Measurements from ENCODE around the gene DOK7. TPM values are rescaled to one million over a fixed set of nuclear protein-coding genes. Genes with fewer than 3 reads are reported as not detected.
A peak's percentile ranks its signal among the peaks of the same experiment; 100 is the strongest.

Gene DOK7, protein sequence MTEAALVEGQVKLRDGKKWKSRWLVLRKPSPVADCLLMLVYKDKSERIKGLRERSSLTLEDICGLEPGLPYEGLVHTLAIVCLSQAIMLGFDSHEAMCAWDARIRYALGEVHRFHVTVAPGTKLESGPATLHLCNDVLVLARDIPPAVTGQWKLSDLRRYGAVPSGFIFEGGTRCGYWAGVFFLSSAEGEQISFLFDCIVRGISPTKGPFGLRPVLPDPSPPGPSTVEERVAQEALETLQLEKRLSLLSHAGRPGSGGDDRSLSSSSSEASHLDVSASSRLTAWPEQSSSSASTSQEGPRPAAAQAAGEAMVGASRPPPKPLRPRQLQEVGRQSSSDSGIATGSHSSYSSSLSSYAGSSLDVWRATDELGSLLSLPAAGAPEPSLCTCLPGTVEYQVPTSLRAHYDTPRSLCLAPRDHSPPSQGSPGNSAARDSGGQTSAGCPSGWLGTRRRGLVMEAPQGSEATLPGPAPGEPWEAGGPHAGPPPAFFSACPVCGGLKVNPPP
- total RNA-seq (2013) = 0.08 TPM
- polyA plus RNA-seq (not detected), polyA minus RNA-seq (not detected in 2 replicates), total RNA-seq (0 to 0.74 (median 0.30) reads per million in 11 experiments)

DNA sequence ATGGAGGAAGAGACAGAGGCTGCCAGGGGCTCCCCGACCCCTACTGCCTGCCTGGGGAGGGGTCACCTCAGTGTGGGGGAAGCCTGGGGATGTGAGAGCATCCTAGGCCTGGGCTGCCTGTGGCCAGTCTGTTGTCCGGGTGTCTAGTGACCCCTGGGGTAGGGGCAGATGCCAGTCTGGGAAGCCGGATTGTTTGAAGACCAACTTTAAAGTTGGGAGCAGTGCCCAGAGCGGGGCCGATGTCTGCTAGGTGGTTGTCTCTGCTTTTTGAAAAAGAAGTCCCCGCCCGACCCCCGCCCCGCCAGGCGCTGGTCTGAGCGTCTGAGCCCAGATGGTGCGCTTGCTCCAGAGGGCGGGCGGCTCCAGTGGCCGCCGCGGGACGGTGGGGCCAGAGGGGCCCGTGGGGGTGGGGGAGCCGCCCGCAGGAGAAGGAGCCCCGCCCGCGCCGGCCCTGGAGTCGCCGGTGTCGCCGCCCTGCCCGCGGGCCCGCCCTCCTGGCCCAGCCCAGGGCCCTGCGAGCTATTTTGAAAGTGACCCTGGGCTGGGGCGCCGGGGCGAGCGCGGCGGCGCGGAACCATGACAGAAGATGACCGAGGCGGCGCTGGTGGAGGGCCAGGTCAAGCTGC, at the start of gene DOK7:
Gene DOK7, plus strand, starts transcription at position 517 of the 626 bp plus-strand sequence. Its CDS starts 70 bp downstream, at position 587.
- Mint-ChIP-seq H3K9me3 (peaks cover 0 to 8% (median 3%) of the 10 kb centered on the region in 7 donors), H3K4me1 (peaks cover 2% of the 10 kb centered on the region), H3K27ac (peak within 1 kb of the TSS in 1 of 7 donors; percentile 28), H3K4me3 (peak within 1 kb of the TSS; percentile 50 to 68), H3K36me3 (no peaks in the 10 kb centered on the region), H3K27me3 (ENCODE audit: low read depth in 3 of 3) (peaks cover 20 to 45% (median 37%) of the 10 kb centered on the region in 3 donors)
- TF ChIP-seq, protein P1, sequence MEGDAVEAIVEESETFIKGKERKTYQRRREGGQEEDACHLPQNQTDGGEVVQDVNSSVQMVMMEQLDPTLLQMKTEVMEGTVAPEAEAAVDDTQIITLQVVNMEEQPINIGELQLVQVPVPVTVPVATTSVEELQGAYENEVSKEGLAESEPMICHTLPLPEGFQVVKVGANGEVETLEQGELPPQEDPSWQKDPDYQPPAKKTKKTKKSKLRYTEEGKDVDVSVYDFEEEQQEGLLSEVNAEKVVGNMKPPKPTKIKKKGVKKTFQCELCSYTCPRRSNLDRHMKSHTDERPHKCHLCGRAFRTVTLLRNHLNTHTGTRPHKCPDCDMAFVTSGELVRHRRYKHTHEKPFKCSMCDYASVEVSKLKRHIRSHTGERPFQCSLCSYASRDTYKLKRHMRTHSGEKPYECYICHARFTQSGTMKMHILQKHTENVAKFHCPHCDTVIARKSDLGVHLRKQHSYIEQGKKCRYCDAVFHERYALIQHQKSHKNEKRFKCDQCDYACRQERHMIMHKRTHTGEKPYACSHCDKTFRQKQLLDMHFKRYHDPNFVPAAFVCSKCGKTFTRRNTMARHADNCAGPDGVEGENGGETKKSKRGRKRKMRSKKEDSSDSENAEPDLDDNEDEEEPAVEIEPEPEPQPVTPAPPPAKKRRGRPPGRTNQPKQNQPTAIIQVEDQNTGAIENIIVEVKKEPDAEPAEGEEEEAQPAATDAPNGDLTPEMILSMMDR (IDR thresholded peaks at IDR 0.05) = no peak
- H3K4me1 ChIP-seq (ENCODE audit: control insufficient read depth in 1 of 2, insufficient read depth in 2 of 2, low read length in 2 of 2) = peaks cover 0 to 4% of the 10 kb centered on the region in 2 donors
- WGBS (ENCODE audit: insufficient coverage) = 8% methylated on average over 44 of the region's 44 CpGs
- intact Hi-C loops (cut with micrococcal nuclease) = no loop called here
- H3K79me2 ChIP-seq (ENCODE audit: insufficient read depth, low read length) = no peaks in the 10 kb centered on the region
- H3K27me3 ChIP-seq (ENCODE audit: control insufficient read depth in 2 of 2, insufficient read depth in 2 of 2, low read length in 2 of 2) = peaks cover 7 to 32% of the 10 kb centered on the region in 2 donors
- peaks cover 0 to under 1% of the 10 kb centered on the region in 2 donors for H3K9me3 ChIP-seq (replicated peaks in 1 of 2; ENCODE audit: control insufficient read depth in 1 of 2, insufficient read depth in 1 of 2, low read length in 2 of 2)
- H4K20me1 ChIP-seq (ENCODE audit: insufficient read depth, low read length) = no peaks in the 10 kb centered on the region
- peak within 1 kb of the TSS; percentile 46 for H3K4me2 ChIP-seq (replicated peaks; ENCODE audit: extremely low read depth, low read length, poor library complexity, severe bottlenecking)
- DNase-seq = no peak
- peak within 1 kb of the TSS; percentile 4 for H3K9ac ChIP-seq (ENCODE audit: insufficient read depth, low read length, poor library complexity, severe bottlenecking)
- H2AFZ ChIP-seq (ENCODE audit: insufficient read depth, low read depth, low read length, poor library complexity, severe bottlenecking) = no peak within 1 kb of the TSS
- H3K36me3 ChIP-seq (replicated peaks in 1 of 2; ENCODE audit: control insufficient read depth in 1 of 2, insufficient read depth in 2 of 2, low read length in 2 of 2) = no peaks in the 10 kb centered on the region
- no peak within 1 kb of the TSS for H3K27ac ChIP-seq (ENCODE audit: low read depth in 1 of 2, low read length in 2 of 2)
- H3K4me3 ChIP-seq (replicated peaks in 1 of 3; ENCODE audit: low read depth in 2 of 3, low read length in 3 of 3) = peak within 1 kb of the TSS in 1 of 3 experiments; percentile 28

DNA sequence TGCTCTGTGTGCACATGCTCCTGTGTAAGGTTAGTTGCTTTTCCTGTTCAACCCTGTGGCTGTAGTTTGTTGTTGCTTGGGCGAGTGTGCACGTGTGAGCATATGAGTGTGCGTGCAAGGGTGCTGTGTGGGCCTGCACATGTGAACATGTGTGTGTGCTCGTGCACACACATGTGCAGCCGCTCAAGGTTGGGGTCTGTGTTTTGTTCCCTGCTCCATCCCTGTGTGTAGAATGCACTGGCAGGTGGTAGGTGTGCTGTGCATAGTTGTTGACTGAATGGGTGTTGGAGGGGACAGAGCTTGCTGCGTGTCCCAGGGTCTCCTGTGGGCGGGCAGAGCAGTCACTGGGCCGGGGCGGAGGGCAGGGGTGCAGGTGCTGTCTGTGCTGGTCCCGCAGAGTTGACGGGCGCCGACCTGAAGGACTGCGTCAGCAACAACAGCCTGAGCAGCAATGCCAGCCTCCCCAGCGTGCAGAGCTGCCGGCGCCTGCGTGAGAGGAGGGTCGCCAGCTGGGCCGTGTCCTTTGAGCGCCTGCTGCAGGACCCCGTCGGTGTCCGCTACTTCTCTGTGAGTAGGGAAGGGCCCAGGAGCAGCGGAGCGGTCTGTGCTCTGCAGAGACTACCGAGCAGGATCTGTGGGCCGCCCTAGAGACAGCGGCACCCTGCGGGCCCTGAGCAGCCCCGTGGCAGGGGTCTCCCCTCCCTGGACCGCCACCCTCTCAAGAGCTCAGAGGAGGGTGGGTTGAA, 49.3 kb upstream of the DOK7 start:
- Mint-ChIP-seq H3K27ac (peak overlapping the region in 1 of 7 donors; percentile 24), H3K27me3 (ENCODE audit: low read depth in 3 of 3) (peaks cover 0 to 6% (median 0%) of the 10 kb centered on the region in 3 donors), H3K4me1 (peaks cover 13% of the 10 kb centered on the region), H3K9me3 (peaks cover 0 to 3% (median 0%) of the 10 kb centered on the region in 7 donors), H3K4me3 (no peak overlapping the region), H3K36me3 (peaks cover 32 to 37% of the 10 kb centered on the region in 2 donors)
- Histone ChIP-seq H3K79me2 (ENCODE audit: insufficient read depth, low read length) (no peaks in the 10 kb centered on the region), H3K27me3 (ENCODE audit: control insufficient read depth in 2 of 2, insufficient read depth in 2 of 2, low read length in 2 of 2) (no peaks in the 10 kb centered on the region), H3K9me3 (replicated peaks in 1 of 2; ENCODE audit: control insufficient read depth in 1 of 2, insufficient read depth in 1 of 2, low read length in 2 of 2) (no peaks in the 10 kb centered on the region), H3K36me3 (replicated peaks in 1 of 2; ENCODE audit: control insufficient read depth in 1 of 2, insufficient read depth in 2 of 2, low read length in 2 of 2) (peaks cover 12 to 18% of the 10 kb centered on the region in 2 donors), H3K4me3 (replicated peaks in 1 of 3; ENCODE audit: low read depth in 2 of 3, low read length in 3 of 3) (no peak overlapping the region), H2AFZ (ENCODE audit: insufficient read depth, low read depth, low read length, poor library complexity, severe bottlenecking) (peak overlapping the region; percentile 26), H3K9ac (ENCODE audit: insufficient read depth, low read length, poor library complexity, severe bottlenecking) (no peak overlapping the region), H3K4me2 (replicated peaks; ENCODE audit: extremely low read depth, low read length, poor library complexity, severe bottlenecking) (peak overlapping the region; percentile 21), H3K4me1 (ENCODE audit: control insufficient read depth in 1 of 2, insufficient read depth in 2 of 2, low read length in 2 of 2) (peaks cover 11 to 13% of the 10 kb centered on the region in 2 donors), H3K27ac (ENCODE audit: low read depth in 1 of 2, low read length in 2 of 2) (no peak overlapping the region), H4K20me1 (ENCODE audit: insufficient read depth, low read length) (no peaks in the 10 kb centered on the region)
- DNase-seq = no peak
- 86% methylated on average over 24 of the region's 32 CpGs for WGBS (ENCODE audit: insufficient coverage)
- TF ChIP-seq, protein P1 (IDR thresholded peaks at IDR 0.05) = no peak
- intact Hi-C loops (cut with micrococcal nuclease) = no loop called here

Measured in CD14-positive monocyte (primary cell).